GM12878 (cell line): Measurements from ENCODE around the gene ABCC5. TPM values are rescaled to one million over a fixed set of nuclear protein-coding genes. Genes with fewer than 3 reads are reported as not detected.

Experiments
- ATAC-seq: fragments of 200-7000 bp; cut with Tn5 transposase; 3 replicates; pipeline ENCODE4 v1.9.1; 2020; ENCODE audit warnings: mild to moderate bottlenecking, moderate library complexity
- BruUV-seq: library from RNA; stranded (reverse); fragments of 400-500 nt; replicated peaks from 2 replicates; lab custom pipeline; 2021; lab: Mats Ljungman, UMichigan
- CTCF ChIA-PET: fragments of 300-600 bp; sonication (Branson Sonifier 250); formaldehyde crosslinking; extraction: SDS; loops from one replicate; lab custom pipeline; 2021; ENCODE audit warnings: inconsistent platforms; lab: Yijun Ruan, JAX
- POLR2A ChIA-PET: fragments of 350-600 bp; formaldehyde crosslinking; extraction: SDS; loops from one replicate; lab custom pipeline; 2021; ENCODE audit warnings: inconsistent platforms; lab: Charles Lee
- RAD21 ChIA-PET: fragments of 300-600 bp; sonication (Branson Sonifier 250); formaldehyde crosslinking; loops from one replicate; lab custom pipeline; 2023; ENCODE audit warnings: antibody characterized with exemption; ENCODE audit not compliant: unreplicated experiment; lab: Charles Lee
- SMC1A ChIA-PET: fragments of 300-600 bp; sonication (Branson Sonifier 250); formaldehyde crosslinking; loops from one replicate; lab custom pipeline; 2023; ENCODE audit not compliant: unreplicated experiment, uncharacterized antibody; lab: Charles Lee
- DNase-seq: peaks from one replicate; pipeline ENCODE4 v3.0.0-alpha.2; 2011; ENCODE audit warnings: low read depth, low spot score
- FAIRE-seq: peaks from 3 replicates; lab custom pipeline; 2011; peaks lifted over from hg19 to GRCh38; lab: Jason Lieb, UNC
- H2AFZ ChIP-seq: 2 replicates; pipeline ENCODE4 v1.6.0; 2011; ENCODE audit warnings: low read depth, low read length, control low read depth; ENCODE audit not compliant: control insufficient read depth
- H3K27ac ChIP-seq: 2 replicates; pipeline ENCODE4 v1.5.1; 2011; ENCODE audit warnings: control low read depth; ENCODE audit not compliant: control insufficient read depth, insufficient read depth
- H3K27me3 ChIP-seq, 2 experiments: replicated peaks in 1 of 2; 2 replicates each; pipeline versions ENCODE4 v1.6.0 to v1.6.1; 2011; ENCODE audit warnings: low read length in 1 of 2; ENCODE audit not compliant: control insufficient read depth in 2 of 2, insufficient read depth in 2 of 2
- H3K36me3 ChIP-seq, 2 experiments: 2 replicates each; pipeline ENCODE4 v1.5.1; 2011; ENCODE audit warnings: low read length in 1 of 2; ENCODE audit not compliant: control insufficient read depth in 2 of 2, insufficient read depth in 2 of 2
- H3K4me1 ChIP-seq: 2 replicates; pipeline ENCODE4 v1.6.1; 2011; ENCODE audit warnings: mild to moderate bottlenecking, low read length, moderate library complexity, mixed read lengths; ENCODE audit not compliant: control insufficient read depth, insufficient read depth
- H3K4me2 ChIP-seq: 2 replicates; pipeline ENCODE4 v1.6.0; 2011; ENCODE audit warnings: control low read depth; ENCODE audit not compliant: control insufficient read depth, insufficient read depth
- H3K4me3 ChIP-seq: fragments of 200-600 bp; sonication (generic); 2 replicates; pipeline ENCODE4 v1.5.1; 2016
- H3K79me2 ChIP-seq: 2 replicates; pipeline ENCODE4 v1.6.0; 2011; ENCODE audit warnings: low read length; ENCODE audit not compliant: control insufficient read depth, insufficient read depth
- H3K9ac ChIP-seq: 2 replicates; pipeline ENCODE4 v1.8.0; 2011; ENCODE audit warnings: low read length, control low read depth, mixed read lengths; ENCODE audit not compliant: control insufficient read depth, insufficient read depth
- H3K9me3 ChIP-seq: replicated peaks from 3 replicates; pipeline ENCODE4 v1.5.1; 2011; ENCODE audit warnings: mild to moderate bottlenecking, low read length; ENCODE audit not compliant: control insufficient read depth, insufficient read depth
- H4K20me1 ChIP-seq: 2 replicates; pipeline ENCODE4 v1.6.0; 2011; ENCODE audit not compliant: control insufficient read depth, insufficient read depth
- CBX5 ChIP-seq: sonication (generic); IDR thresholded peaks from 2 replicates; pipeline ENCODE4 v1.6.1; 2016; ENCODE audit warnings: low read depth, moderate library complexity, mild to moderate bottlenecking, inconsistent platforms
- CREM ChIP-seq: IDR thresholded peaks from 2 replicates; pipeline ENCODE4 v1.6.1; 2014; ENCODE audit warnings: antibody characterized with exemption, low read depth
- EED ChIP-seq: sonication (generic); IDR thresholded peaks from 2 replicates; pipeline ENCODE4 v1.6.1; 2016; ENCODE audit warnings: antibody characterized with exemption, low read depth
- ESRRA ChIP-seq: IDR thresholded peaks from 2 replicates; pipeline ENCODE4 v1.6.1; 2012; ENCODE audit warnings: mild to moderate bottlenecking, low read length, improper control_type of control experiment
- IRF5 ChIP-seq: fragments of 450-650 bp; IDR thresholded peaks from 2 replicates; pipeline ENCODE4 v1.6.1; 2017; ENCODE audit warnings: borderline replicate concordance
- MAX ChIP-seq: IDR thresholded peaks from 2 replicates; pipeline ENCODE4 v1.6.1; 2012; ENCODE audit warnings: low read depth, low read length, improper control_type of control experiment
- STAT1 ChIP-seq: fragments of 450-650 bp; conservative IDR thresholded peaks from 2 replicates; pipeline ENCODE4 v1.6.1; 2014; ENCODE audit warnings: antibody characterized with exemption, mild to moderate bottlenecking
- TCF7 ChIP-seq: IDR thresholded peaks from 2 replicates; pipeline ENCODE4 v1.6.1; 2014; ENCODE audit warnings: antibody characterized with exemption, borderline replicate concordance
- ZBTB40 ChIP-seq: fragments of 450-650 bp; IDR thresholded peaks from 2 replicates; pipeline ENCODE4 v1.6.1; 2016; ENCODE audit warnings: mild to moderate bottlenecking, moderate library complexity, borderline replicate concordance
- WGBS: methylation state at CpG from one replicate; pipeline ENCODE4 v1.1.6; 2016; ENCODE audit warnings: low lambda C conversion rate; ENCODE audit not compliant: insufficient replicate concordance, insufficient coverage; ENCODE audit errors: missing lambda C conversion rate; 5-methylcytosine and 5-hydroxymethylcytosine counted together
- in situ Hi-C: fragments of 300-500 bp; cut with MboI; formaldehyde crosslinking; loops from 9 replicates; pipeline ENCODE4 v1.14.3; 2018; ENCODE audit warnings: mixed read lengths
- intact Hi-C: fragments of 100-400 bp; cut with micrococcal nuclease; formaldehyde crosslinking; loops from one replicate; pipeline ENCODE4 v1.14.2; 2022; ENCODE audit not compliant: unreplicated experiment
- polyA plus RNA-seq, 11 experiments: library from polyadenylated mRNA; depleted of rRNA in 4 of 11; unstranded in 6 of 11; stranded (reverse) in 5 of 11; fragments of >200 nt; fragmentation: Nextera tagmentation in 4 of 11; fragmentation: Illumina TruSeq in 1 of 11; extraction: Ambion mirVana in 4 of 11; extraction: Trizol in 1 of 11; gene quantifications; 1 replicate in 1 of 11; 2 replicates in 10 of 11; pipeline versions ENCODE4 v1.2.1 to v1.2.3, GENCODE V29; 2011 to 2016; ENCODE audit warnings: inconsistent platforms in 2 of 11, missing spikeins in 2 of 11, low read depth in 1 of 11
- total RNA-seq, 4 experiments: library from RNA; depleted of rRNA in 3 of 4; stranded (reverse); fragments of >200 nt in 3 of 4; fragmentation: Illumina TruSeq in 1 of 4; extraction: Trizol in 1 of 4; gene quantifications; 2 replicates each; pipeline versions ENCODE4 v1.2.1 to v1.2.3, GENCODE V29; 2013 to 2021

ABCC5 gene
- total and polyA plus RNA-seq, 10 of the 15 experiments (the other 5 are each of a cell fraction or from before 2014, with no cell fraction given) = 6.0 to 17.8 (median 9.7) TPM

- Histone ChIP-seq H3K9ac (no peak overlapping the region), H4K20me1 (no peaks in the 10 kb centered on the region), H3K4me2 (no peak overlapping the region), H3K4me3 (no peak overlapping the region), H2AFZ (no peak overlapping the region), H3K4me1 (no peaks in the 10 kb centered on the region), H3K27me3 (no peaks in the 10 kb centered on the region), H3K27ac (no peak overlapping the region), H3K36me3 (no peaks in the 10 kb centered on the region), H3K9me3 (no peaks in the 10 kb centered on the region), H3K79me2 (no peaks in the 10 kb centered on the region)
- intact Hi-C loops = no loop called here
- 88% methylated on average over 10 of the region's 10 CpGs for WGBS
- BruUV-seq = no TSS peak
- ChIA-PET CTCF (no interaction called here), POLR2A (no interaction called here), SMC1A (no interaction called here), RAD21 (no interaction called here)
- in situ Hi-C loops = no loop called here
- TF ChIP-seq TCF7 = no peak
- TF ChIP-seq CREM = no peak
- no peak for TF ChIP-seq ESRRA
- TF ChIP-seq EED = no peak
- no peak for TF ChIP-seq ZBTB40
- TF ChIP-seq IRF5 = no peak
- no peak for TF ChIP-seq MAX
- no peak for TF ChIP-seq CBX5
- no peak for TF ChIP-seq STAT1
- no peak for DNase-seq
- no peak for ATAC-seq
- no peak for FAIRE-seq
These were observed 87.6 kb downstream of the ABCC5 start for GRCh38 chr3:183930086-183930485.
